SKM-1 treated with dmso at 0.1 percent for 144 hours (cell line): ENCODE results near the gene TBCE.
"Not testable (repeated sequence)": the region's sequence is repeated elsewhere in the genome, so short reads cannot be mapped to it uniquely, and the experiment has no call there.

Experiments
- DNase-seq: peaks from one replicate; lab custom pipeline; 2025; ENCODE audit not compliant: unreplicated experiment; lab: John Stamatoyannopoulos, UW

TBCE gene

GRCh38 chr1:235351441-235351840, 15.8 kb upstream of the TBCE start:
- DNase-seq = no peak

GRCh38 chr1:235351898-235352297, 15.3 kb upstream of the TBCE start:
- no peak for DNase-seq

GRCh38 chr1:235357485-235358373, 9.5 kb upstream of the TBCE start:
- no peak for DNase-seq

GRCh38 chr1:235358899-235359298, 8.3 kb upstream of the TBCE start:
- no peak for DNase-seq

GRCh38 chr1:235364189-235364588, 3.0 kb upstream of the TBCE start:
- not testable (repeated sequence) for DNase-seq

- no peak for DNase-seq
Observed at GRCh38 chr1:235366286-235366685, 941 bp upstream of the TBCE start.

GRCh38 chr1:235368428-235368827, 1.2 kb downstream of the TBCE start:
- no peak for DNase-seq

GRCh38 chr1:235369802-235370201, 2.6 kb downstream of the TBCE start:
- DNase-seq = no peak

- DNase-seq = no peak
Observed at GRCh38 chr1:235375919-235376605, 8.8 kb downstream of the TBCE start.

- not testable (repeated sequence) for DNase-seq
Observed at GRCh38 chr1:235378134-235378735, 11.0 kb downstream of the TBCE start.

GRCh38 chr1:235381955-235382739, 14.9 kb downstream of the TBCE start:
- DNase-seq = not testable (repeated sequence)

GRCh38 chr1:235385633-235386032, 18.4 kb downstream of the TBCE start:
- DNase-seq = not testable (repeated sequence)

GRCh38 chr1:235391874-235392273, 24.6 kb downstream of the TBCE start:
- no peak for DNase-seq

GRCh38 chr1:235397733-235398132, 30.5 kb downstream of the TBCE start:
- no peak for DNase-seq

GRCh38 chr1:235399661-235400060, 32.4 kb downstream of the TBCE start:
- DNase-seq = no peak

GRCh38 chr1:235401251-235401650, 34.0 kb downstream of the TBCE start:
- DNase-seq = no peak

GRCh38 chr1:235402457-235403200, 35.4 kb downstream of the TBCE start:
- DNase-seq = no peak

GRCh38 chr1:235403593-235403992, 36.4 kb downstream of the TBCE start:
- no peak for DNase-seq

- DNase-seq = no peak
Observed at GRCh38 chr1:235404190-235404589, 37.0 kb downstream of the TBCE start.

GRCh38 chr1:235407419-235407818, 40.2 kb downstream of the TBCE start:
- DNase-seq = no peak
